Neural progenitor cell (in vitro differentiated cells): ENCODE data around the gene MAVS.

Source experiments
- CTCF ChIP-seq: fragments of 200-600 bp; sonication (generic); IDR thresholded peaks from 2 replicates; pipeline ENCODE4 v1.5.1; 2017; ENCODE audit warnings: antibody characterized with exemption, mild to moderate bottlenecking
- EZH2 ChIP-seq: fragments of 200-600 bp; sonication (generic); IDR thresholded peaks from 2 replicates; pipeline ENCODE4 v1.6.1; 2017; ENCODE audit warnings: antibody characterized with exemption, mild to moderate bottlenecking, moderate library complexity
- EZH2phosphoT487 ChIP-seq: fragments of 200-600 bp; sonication (generic); IDR thresholded peaks from 2 replicates; pipeline ENCODE4 v1.6.1; 2017; ENCODE audit warnings: antibody characterized with exemption

- TF ChIP-seq CTCF (no peak), EZH2 (no peak), EZH2phosphoT487 (no peak)
Measured at GRCh38 chr20:3800256-3800877, 46.3 kb upstream of the MAVS start.
